Measurements from ENCODE around the gene KRT6B.

DNA sequence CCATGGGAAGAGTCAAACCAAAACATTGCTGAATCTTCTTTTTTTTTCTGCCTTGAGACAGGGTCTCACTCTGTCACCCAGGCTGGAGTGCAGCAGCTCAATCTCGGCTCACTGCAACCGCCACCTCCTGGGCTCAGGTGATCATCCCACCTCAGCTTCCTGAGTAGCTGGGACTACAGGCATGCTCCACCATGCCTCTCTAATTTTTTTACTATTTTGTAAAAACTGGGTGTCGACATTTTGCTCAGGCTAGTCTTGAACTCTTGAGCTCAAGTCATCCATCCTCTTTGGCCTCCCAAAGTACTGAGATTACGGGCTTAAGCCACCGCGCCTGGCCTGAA lies 16.3 kb downstream of the KRT6B start:
- TF ChIP-seq POLR2A (IDR thresholded peaks at IDR 0.05): no peak
- TF ChIP-seq, protein P1, sequence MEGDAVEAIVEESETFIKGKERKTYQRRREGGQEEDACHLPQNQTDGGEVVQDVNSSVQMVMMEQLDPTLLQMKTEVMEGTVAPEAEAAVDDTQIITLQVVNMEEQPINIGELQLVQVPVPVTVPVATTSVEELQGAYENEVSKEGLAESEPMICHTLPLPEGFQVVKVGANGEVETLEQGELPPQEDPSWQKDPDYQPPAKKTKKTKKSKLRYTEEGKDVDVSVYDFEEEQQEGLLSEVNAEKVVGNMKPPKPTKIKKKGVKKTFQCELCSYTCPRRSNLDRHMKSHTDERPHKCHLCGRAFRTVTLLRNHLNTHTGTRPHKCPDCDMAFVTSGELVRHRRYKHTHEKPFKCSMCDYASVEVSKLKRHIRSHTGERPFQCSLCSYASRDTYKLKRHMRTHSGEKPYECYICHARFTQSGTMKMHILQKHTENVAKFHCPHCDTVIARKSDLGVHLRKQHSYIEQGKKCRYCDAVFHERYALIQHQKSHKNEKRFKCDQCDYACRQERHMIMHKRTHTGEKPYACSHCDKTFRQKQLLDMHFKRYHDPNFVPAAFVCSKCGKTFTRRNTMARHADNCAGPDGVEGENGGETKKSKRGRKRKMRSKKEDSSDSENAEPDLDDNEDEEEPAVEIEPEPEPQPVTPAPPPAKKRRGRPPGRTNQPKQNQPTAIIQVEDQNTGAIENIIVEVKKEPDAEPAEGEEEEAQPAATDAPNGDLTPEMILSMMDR (IDR thresholded peaks at IDR 0.05): no peak
